Type B pancreatic cell (in vitro differentiated cells): ENCODE data around the gene STUB1. TPM values are rescaled to one million over a fixed set of nuclear protein-coding genes. Genes with fewer than 3 reads are reported as not detected.
A peak's percentile ranks its signal among the peaks of the same experiment; 100 is the strongest.

Experiments
- DNase-seq: peaks from one replicate; pipeline ENCODE4 v3.0.0; 2021; ENCODE audit warnings: mixed read lengths; ENCODE audit not compliant: unreplicated experiment; ENCODE audit errors: extremely low spot score
- H3K27ac Mint-ChIP-seq: 2 replicates; pipeline ENCODE4 v1.8.0; 2021; ENCODE audit warnings: mild to moderate bottlenecking, mixed read lengths
- H3K27me3 Mint-ChIP-seq: 2 replicates; pipeline ENCODE4 v1.8.0; 2021; ENCODE audit warnings: mixed read lengths
- H3K36me3 Mint-ChIP-seq: 2 replicates; pipeline ENCODE4 v1.8.0; 2021; ENCODE audit warnings: mixed read lengths
- H3K4me1 Mint-ChIP-seq: one replicate; pipeline ENCODE4 v1.8.0; 2021; ENCODE audit warnings: mixed read lengths; ENCODE audit not compliant: unreplicated experiment
- H3K4me3 Mint-ChIP-seq: 2 replicates; pipeline ENCODE4 v1.8.0; 2021; ENCODE audit warnings: mild to moderate bottlenecking, mixed read lengths
- H3K9me3 Mint-ChIP-seq: 2 replicates; pipeline ENCODE4 v1.8.0; 2021; ENCODE audit warnings: mixed read lengths
- CTCF ChIP-seq: fragments of 200-600 bp; sonication (generic); conservative IDR thresholded peaks from 2 replicates; pipeline ENCODE4 v1.5.0; 2021; ENCODE audit warnings: antibody characterized with exemption, mild to moderate bottlenecking
- total RNA-seq: library from RNA; stranded (reverse); gene quantifications from 2 replicates; pipeline ENCODE4 v1.2.1, GENCODE V29; 2021; ENCODE audit warnings: low replicate concordance

STUB1 gene
- total RNA-seq, 1 donor from 2014 or later = 80.3 TPM

GRCh38 chr16:648071-648780, 32.0 kb upstream of the STUB1 start:
- Mint-ChIP-seq H3K27ac (peak overlapping the region; percentile 79), H3K9me3 (no peaks in the 10 kb centered on the region), H3K27me3 (no peaks in the 10 kb centered on the region), H3K36me3 (no peaks in the 10 kb centered on the region), H3K4me1 (no peaks in the 10 kb centered on the region), H3K4me3 (peak overlapping the region; percentile 84)
- DNase-seq = no peak
- peak; percentile 62 for TF ChIP-seq CTCF

GRCh38 chr16:648781-649589, 31.2 kb upstream of the STUB1 start, which contains the start of gene WDR90:
Gene WDR90 (plus strand): TSS chr16:649365. CDS start chr16:649417, 52 bp downstream.
- DNase-seq = peak; percentile 95
- peak within 1 kb of the TSS; percentile 79 for H3K27ac Mint-ChIP-seq
- no peaks in the 10 kb centered on the region for H3K4me1 Mint-ChIP-seq
- no peak for TF ChIP-seq CTCF
- no peaks in the 10 kb centered on the region for H3K36me3 Mint-ChIP-seq
- H3K4me3 Mint-ChIP-seq = peak within 1 kb of the TSS; percentile 84
- H3K27me3 Mint-ChIP-seq = no peaks in the 10 kb centered on the region
- no peaks in the 10 kb centered on the region for H3K9me3 Mint-ChIP-seq

- no peak for TF ChIP-seq CTCF
- Mint-ChIP-seq H3K4me3 (peak overlapping the region; percentile 80), H3K4me1 (no peaks in the 10 kb centered on the region), H3K36me3 (no peaks in the 10 kb centered on the region), H3K9me3 (no peaks in the 10 kb centered on the region), H3K27ac (peak overlapping the region; percentile 13), H3K27me3 (no peaks in the 10 kb centered on the region)
- no peak for DNase-seq
These were observed 30.6 kb upstream of the STUB1 start for GRCh38 chr16:649631-650030.

GRCh38 chr16:651844-652243, 28.4 kb upstream of the STUB1 start:
- H3K36me3 Mint-ChIP-seq = no peaks in the 10 kb centered on the region
- H3K27me3 Mint-ChIP-seq = no peaks in the 10 kb centered on the region
- no peak overlapping the region for H3K27ac Mint-ChIP-seq
- H3K4me3 Mint-ChIP-seq = no peak overlapping the region
- no peak for DNase-seq
- no peaks in the 10 kb centered on the region for H3K9me3 Mint-ChIP-seq
- no peak for TF ChIP-seq CTCF
- no peaks in the 10 kb centered on the region for H3K4me1 Mint-ChIP-seq

GRCh38 chr16:652454-653305, 27.5 kb upstream of the STUB1 start:
- H3K4me3 Mint-ChIP-seq = peak overlapping the region; percentile 68
- H3K27me3 Mint-ChIP-seq = no peaks in the 10 kb centered on the region
- no peak for DNase-seq
- TF ChIP-seq CTCF = no peak
- no peak overlapping the region for H3K27ac Mint-ChIP-seq
- no peaks in the 10 kb centered on the region for H3K36me3 Mint-ChIP-seq
- H3K4me1 Mint-ChIP-seq = no peaks in the 10 kb centered on the region
- no peaks in the 10 kb centered on the region for H3K9me3 Mint-ChIP-seq
